ENCODE results near the gene TACR1. TPM values are rescaled to one million over a fixed set of nuclear protein-coding genes. Genes with fewer than 3 reads are reported as not detected.

Gene TACR1
- total and polyA plus RNA-seq, 2 of the 8 experiments (the other 6 are each of a cell fraction or from before 2014, with no cell fraction given): 0.09 to 0.37 TPM

DNA sequence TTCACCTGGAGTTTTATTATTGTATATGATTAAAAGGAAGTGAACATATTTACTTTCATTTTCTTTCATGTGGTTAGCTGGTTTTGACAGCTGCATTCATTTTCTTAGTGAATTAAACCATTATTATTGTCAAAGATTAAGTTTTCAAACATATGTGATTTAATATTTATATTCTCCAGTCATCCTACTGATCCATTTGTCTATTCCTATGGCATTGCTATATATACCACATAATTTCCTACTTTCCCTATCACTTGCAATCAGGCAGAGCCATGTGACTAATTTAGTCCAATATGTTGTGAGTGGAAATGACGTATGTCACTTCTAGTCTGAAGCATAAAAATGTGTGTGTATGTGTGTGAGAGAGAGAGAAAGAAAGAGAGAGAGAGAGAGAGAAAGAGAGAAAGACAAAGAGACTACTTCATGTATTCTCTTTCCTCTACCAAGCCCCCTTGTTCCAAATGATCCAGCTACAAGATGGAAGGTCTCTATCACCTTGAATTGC is 12.0 kb upstream of the TACR1 start:
- H2BK120ac ChIP-seq (replicated peaks; ENCODE audit: low read depth, low read length): no peak overlapping the region
- H3K4ac ChIP-seq (replicated peaks; ENCODE audit: insufficient read length, low read depth, low read length): no peak overlapping the region
- no peak overlapping the region for H2BK20ac ChIP-seq (ENCODE audit: low read length)
- no peaks in the 10 kb centered on the region for H3K9me3 ChIP-seq (ENCODE audit: insufficient read depth in 2 of 2, low read depth in 1 of 2, low read length in 1 of 2)
- CTCF ChIA-PET (ENCODE audit: partially characterized antibody): interaction anchor here (1.4 kb wide), 1 partner anchor 12 kb away, joined by 3 read pairs; the partner anchor contains the start of gene TACR1
- H2AFZ ChIP-seq (ENCODE audit: low read length): no peak overlapping the region
- H3K23ac ChIP-seq (ENCODE audit: insufficient read length): no peak overlapping the region
- no peaks in the 10 kb centered on the region for H3K23me2 ChIP-seq (ENCODE audit: low read depth, low read length)
- no peaks in the 10 kb centered on the region for H3K79me1 ChIP-seq (ENCODE audit: low read depth, low read length)
- no peaks in the 10 kb centered on the region for H3K36me3 ChIP-seq (ENCODE audit: control insufficient read depth in 2 of 4, insufficient read depth in 4 of 4, low read length in 3 of 4)
- no peaks in the 10 kb centered on the region for H3K27me3 ChIP-seq (replicated peaks in 1 of 4; ENCODE audit: control insufficient read depth in 3 of 4, extremely low read depth in 1 of 4, insufficient read depth in 3 of 4, low read length in 3 of 4)
- no peak overlapping the region for H2BK5ac ChIP-seq (ENCODE audit: low read depth, low read length)
- FAIRE-seq (no peak), DNase-seq (ENCODE audit: low read depth in 1 of 2, low spot score in 2 of 2) (no peak)
- TF ChIP-seq BCL11A (IDR thresholded peaks at IDR 0.05; ENCODE audit: low read depth in 2 of 2, low read length in 2 of 2): no peak
- no peak for TF ChIP-seq EZH2 (IDR thresholded peaks at IDR 0.05; ENCODE audit: low read depth, low read length, severe bottlenecking)
- TF ChIP-seq RXRA (IDR thresholded peaks at IDR 0.05; ENCODE audit: insufficient read depth, low read depth, low read length): no peak
- no peak overlapping the region for H4K8ac ChIP-seq (ENCODE audit: extremely low read depth, insufficient read depth, low read length)
- 78% methylated on average over 1 of the region's 1 CpG; no CpG with 5 or more reads in 1 of the 2 experiments for WGBS, 2 experiments (ENCODE audit: extremely low coverage in 1 of 2, insufficient coverage in 1 of 2, insufficient read length in 1 of 2, insufficient replicate concordance in 2 of 2, low coverage in 1 of 2, low lambda C conversion rate in 2 of 2, missing lambda C conversion rate in 1 of 2)
- peaks cover 0 to 5% (median 0%) of the 10 kb centered on the region in 4 experiments; a peak in 2 of 7 replicates for H3K4me1 ChIP-seq (replicated peaks in 1 of 4; ENCODE audit: control insufficient read depth in 3 of 4, insufficient read depth in 4 of 4, low read length in 3 of 4)
- H3K18ac ChIP-seq (ENCODE audit: extremely low read depth, low read length): no peak overlapping the region
- no peak overlapping the region for H3K56ac ChIP-seq (replicated peaks; ENCODE audit: insufficient read length, low read depth, low read length)
- H3K79me2 ChIP-seq (ENCODE audit: control insufficient read depth in 1 of 2, insufficient read depth in 2 of 2, low read length in 2 of 2): no peaks in the 10 kb centered on the region
- POLR2A ChIA-PET (ENCODE audit: partially characterized antibody): no interaction called here
- H3K27ac ChIP-seq (ENCODE audit: low read depth, low read length): no peak overlapping the region
- H2BK12ac ChIP-seq (ENCODE audit: low read depth, low read length): no peak overlapping the region
- no peak overlapping the region for H4K5ac ChIP-seq (ENCODE audit: insufficient read length, low read depth, low read length)
- no peak overlapping the region for H3K14ac ChIP-seq (ENCODE audit: insufficient read length)
- no peaks in the 10 kb centered on the region for H4K20me1 ChIP-seq (replicated peaks in 1 of 2; ENCODE audit: control insufficient read depth in 1 of 2, insufficient read depth in 2 of 2, low read length in 2 of 2)
- H3K9ac ChIP-seq (replicated peaks in 1 of 4; ENCODE audit: extremely low read depth in 1 of 4, low read depth in 3 of 4, low read length in 3 of 4): no peak overlapping the region
- H2AK5ac ChIP-seq (ENCODE audit: low read depth, low read length): no peak overlapping the region
- no peak overlapping the region for H4K91ac ChIP-seq (replicated peaks; ENCODE audit: insufficient read length, low read length)
- H2BK15ac ChIP-seq (ENCODE audit: low read length): no peak overlapping the region
- no peak overlapping the region for H3K4me3 ChIP-seq (ENCODE audit: extremely low read depth in 1 of 4, insufficient read depth in 2 of 4, low read depth in 3 of 4, low read length in 4 of 4)
- H3K4me2 ChIP-seq (ENCODE audit: insufficient read depth in 1 of 2, low read depth in 2 of 2, low read length in 2 of 2): no peak overlapping the region

Data from H1 (cell line).